Trophoblast cell (in vitro differentiated cells and primary cell): ENCODE results near the gene TLCD3A.

ENCODE experiments used
- DNase-seq, 2 donors: peaks; one replicate each; pipeline ENCODE4 v3.0.0-alpha.2; 2016
- H2AFZ ChIP-seq: 2 replicates; pipeline ENCODE4 v1.6.1; 2013; ENCODE audit warnings: low read length, moderate library complexity, mild to moderate bottlenecking; ENCODE audit not compliant: insufficient read depth, poor library complexity
- H2AK5ac ChIP-seq: 2 replicates; pipeline ENCODE4 v1.6.1; 2013; ENCODE audit warnings: mild to moderate bottlenecking, low read length
- H2BK120ac ChIP-seq: 2 replicates; pipeline ENCODE4 v1.6.1; 2013; ENCODE audit warnings: low read length, mild to moderate bottlenecking, moderate library complexity; ENCODE audit not compliant: insufficient read depth, poor library complexity
- H2BK12ac ChIP-seq: 2 replicates; pipeline ENCODE4 v1.6.1; 2013; ENCODE audit warnings: mild to moderate bottlenecking, low read length, moderate library complexity
- H2BK5ac ChIP-seq: 2 replicates; pipeline ENCODE4 v1.6.1; 2013; ENCODE audit warnings: low read length, low read depth, moderate library complexity, mild to moderate bottlenecking; ENCODE audit not compliant: poor library complexity
- H3K14ac ChIP-seq: 2 replicates; pipeline ENCODE4 v1.6.1; 2013; ENCODE audit warnings: mild to moderate bottlenecking, low read length
- H3K18ac ChIP-seq: 2 replicates; pipeline ENCODE4 v1.6.1; 2013; ENCODE audit warnings: mild to moderate bottlenecking, low read length
- H3K23ac ChIP-seq: 2 replicates; pipeline ENCODE4 v1.6.1; 2013; ENCODE audit warnings: low read length
- H3K27ac ChIP-seq: 2 replicates; pipeline ENCODE4 v1.5.1; 2013; ENCODE audit warnings: low read depth, mild to moderate bottlenecking, inconsistent platforms, low read length, moderate library complexity
- H3K27me3 ChIP-seq: 2 replicates; pipeline ENCODE4 v1.6.1; 2013; ENCODE audit warnings: inconsistent platforms, mild to moderate bottlenecking, low read length, moderate library complexity; ENCODE audit not compliant: insufficient read depth
- H3K36me3 ChIP-seq, 2 experiments: 1 replicate in 1 of 2; 2 replicates in 1 of 2; pipeline ENCODE4 v1.6.1; 2013; ENCODE audit warnings: low read length in 2 of 2, mild to moderate bottlenecking in 2 of 2, moderate library complexity in 1 of 2; ENCODE audit not compliant: insufficient read depth in 2 of 2, control insufficient read depth in 1 of 2
- H3K4ac ChIP-seq: 2 replicates; pipeline ENCODE4 v1.6.1; 2013; ENCODE audit warnings: low read depth, mild to moderate bottlenecking, low read length, moderate library complexity
- H3K4me1 ChIP-seq, 2 experiments: 1 replicate in 1 of 2; 2 replicates in 1 of 2; pipeline ENCODE4 v1.6.1; 2013; ENCODE audit warnings: low read length in 2 of 2, mild to moderate bottlenecking in 2 of 2, moderate library complexity in 1 of 2; ENCODE audit not compliant: insufficient read depth in 2 of 2, control insufficient read depth in 1 of 2
- H3K4me2 ChIP-seq: 2 replicates; pipeline ENCODE4 v1.6.1; 2013; ENCODE audit warnings: inconsistent platforms, mild to moderate bottlenecking, low read length, moderate library complexity
- H3K4me3 ChIP-seq: 2 replicates; pipeline ENCODE4 v1.5.1; 2013; ENCODE audit warnings: mild to moderate bottlenecking, low read depth, low read length, inconsistent platforms
- H3K79me1 ChIP-seq: one replicate; pipeline ENCODE4 v1.6.1; 2013; ENCODE audit warnings: low read length
- H3K79me2 ChIP-seq: 2 replicates; pipeline ENCODE4 v1.6.1; 2013; ENCODE audit warnings: low read length, mild to moderate bottlenecking; ENCODE audit not compliant: control insufficient read depth, insufficient read depth, poor library complexity
- H3K9ac ChIP-seq: 2 replicates; pipeline ENCODE4 v1.6.1; 2013; ENCODE audit warnings: mild to moderate bottlenecking, low read length
- H3K9me3 ChIP-seq: 2 replicates; pipeline ENCODE4 v1.6.1; 2013; ENCODE audit warnings: low read depth, mild to moderate bottlenecking, control low read depth, inconsistent platforms, low read length; ENCODE audit not compliant: insufficient read depth
- H4K12ac ChIP-seq: 2 replicates; pipeline ENCODE4 v1.6.1; 2013; ENCODE audit warnings: low read depth, mild to moderate bottlenecking, low read length, moderate library complexity
- H4K8ac ChIP-seq: 2 replicates; pipeline ENCODE4 v1.6.1; 2013; ENCODE audit warnings: low read depth, mild to moderate bottlenecking, low read length, moderate library complexity
- H4K91ac ChIP-seq: one replicate; pipeline ENCODE4 v1.6.1; 2013; ENCODE audit warnings: low read depth, mild to moderate bottlenecking, low read length, moderate library complexity
- WGBS: extraction: QIAGEN DNeasy Blood & Tissue Kit; methylation state at CpG from one replicate; pipeline ENCODE4 v1.1.7; 2013; ENCODE audit warnings: missing lambda C conversion rate; ENCODE audit not compliant: insufficient read length, insufficient coverage; ENCODE audit errors: extremely low coverage; 5-methylcytosine and 5-hydroxymethylcytosine counted together

Gene TLCD3A

GRCh38 chr17:704111-704864 is 28.1 kb upstream of the TLCD3A start:
- DNase-seq, result no peak
- Histone ChIP-seq H3K18ac (no peak overlapping the region), H2BK12ac (no peak overlapping the region), H4K8ac (no peak overlapping the region), H2BK120ac (no peak overlapping the region), H3K36me3 (peaks cover 16 to 28% of the 10 kb centered on the region in 2 experiments), H2AK5ac (no peak overlapping the region), H3K4me3 (no peak overlapping the region), H3K27me3 (no peaks in the 10 kb centered on the region), H3K4ac (no peak overlapping the region), H3K14ac (no peak overlapping the region), H2AFZ (no peak overlapping the region), H3K4me2 (no peak overlapping the region), H4K12ac (no peak overlapping the region), H2BK5ac (no peak overlapping the region), H3K9ac (peak overlapping the region; percentile 50), H3K27ac (no peak overlapping the region), H4K91ac (no peak overlapping the region), H3K9me3 (no peaks in the 10 kb centered on the region), H3K79me2 (no peaks in the 10 kb centered on the region), H3K4me1 (no peaks in the 10 kb centered on the region), H3K79me1 (no peaks in the 10 kb centered on the region), H3K23ac (no peak overlapping the region)
- WGBS, result no CpG with 5 or more reads among the region's 4 CpGs

GRCh38 chr17:705011-705410 is 27.4 kb upstream of the TLCD3A start:
- Histone ChIP-seq H3K18ac (no peak overlapping the region), H3K27ac (no peak overlapping the region), H3K27me3 (no peaks in the 10 kb centered on the region), H3K4me2 (no peak overlapping the region), H3K4ac (no peak overlapping the region), H2BK12ac (no peak overlapping the region), H3K4me1 (no peaks in the 10 kb centered on the region), H3K23ac (no peak overlapping the region), H2AK5ac (no peak overlapping the region), H3K9ac (no peak overlapping the region), H2BK5ac (no peak overlapping the region), H3K79me2 (no peaks in the 10 kb centered on the region), H3K4me3 (no peak overlapping the region), H2AFZ (no peak overlapping the region), H3K9me3 (peaks cover 2% of the 10 kb centered on the region), H4K12ac (no peak overlapping the region), H3K79me1 (no peaks in the 10 kb centered on the region), H3K14ac (no peak overlapping the region), H3K36me3 (peaks cover 21 to 34% of the 10 kb centered on the region in 2 experiments), H4K8ac (no peak overlapping the region), H2BK120ac (no peak overlapping the region), H4K91ac (no peak overlapping the region)
- no peak for DNase-seq
- no CpG with 5 or more reads among the region's 1 CpG for WGBS

- Histone ChIP-seq H3K4me3 (no peak overlapping the region), H2BK12ac (no peak overlapping the region), H3K4me1 (no peaks in the 10 kb centered on the region), H4K91ac (no peak overlapping the region), H4K8ac (no peak overlapping the region), H4K12ac (no peak overlapping the region), H3K79me2 (no peaks in the 10 kb centered on the region), H3K27ac (no peak overlapping the region), H3K18ac (no peak overlapping the region), H3K4ac (no peak overlapping the region), H2AK5ac (no peak overlapping the region), H3K4me2 (no peak overlapping the region), H3K36me3 (peaks cover 21 to 37% of the 10 kb centered on the region in 2 experiments), H3K14ac (no peak overlapping the region), H2AFZ (no peak overlapping the region), H3K9ac (no peak overlapping the region), H2BK120ac (no peak overlapping the region), H3K79me1 (no peaks in the 10 kb centered on the region), H3K27me3 (no peaks in the 10 kb centered on the region), H3K23ac (no peak overlapping the region), H2BK5ac (no peak overlapping the region), H3K9me3 (peaks cover 2% of the 10 kb centered on the region)
- DNase-seq, result no peak
- WGBS, result no CpG with 5 or more reads among the region's 6 CpGs
Observed at GRCh38 chr17:705863-706262, 26.5 kb upstream of the TLCD3A start.

GRCh38 chr17:708132-708531 is 24.3 kb upstream of the TLCD3A start:
- no peak overlapping the region for H2BK120ac ChIP-seq
- H4K8ac ChIP-seq, result no peak overlapping the region
- H3K4ac ChIP-seq, result no peak overlapping the region
- no CpG with 5 or more reads among the region's 5 CpGs for WGBS
- no peak overlapping the region for H4K12ac ChIP-seq
- H3K79me1 ChIP-seq, result no peaks in the 10 kb centered on the region
- H2AFZ ChIP-seq, result no peak overlapping the region
- H2BK12ac ChIP-seq, result no peak overlapping the region
- H3K4me2 ChIP-seq, result no peak overlapping the region
- peaks cover 21 to 34% of the 10 kb centered on the region in 2 experiments for H3K36me3 ChIP-seq
- H3K23ac ChIP-seq, result no peak overlapping the region
- H3K27me3 ChIP-seq, result no peaks in the 10 kb centered on the region
- no peak overlapping the region for H3K27ac ChIP-seq
- H3K79me2 ChIP-seq, result no peaks in the 10 kb centered on the region
- H3K14ac ChIP-seq, result no peak overlapping the region
- H3K9me3 ChIP-seq, result peaks cover 2% of the 10 kb centered on the region
- H3K18ac ChIP-seq, result no peak overlapping the region
- no peak for DNase-seq
- no peak overlapping the region for H2AK5ac ChIP-seq
- H4K91ac ChIP-seq, result no peak overlapping the region
- no peak overlapping the region for H3K9ac ChIP-seq
- no peak overlapping the region for H3K4me3 ChIP-seq
- H3K4me1 ChIP-seq, result peaks cover 0 to 2% of the 10 kb centered on the region in 2 experiments
- H2BK5ac ChIP-seq, result no peak overlapping the region
